ENCODE results near the gene RETREG3. TPM values are rescaled to one million over a fixed set of nuclear protein-coding genes. Genes with fewer than 3 reads are reported as not detected.

RETREG3 gene
- total and polyA plus RNA-seq, 2 experiments from 2014 or later: 36.3 to 55.3 TPM

- no peak for DNase-seq (ENCODE audit: low spot score)
- Histone ChIP-seq H2AFZ (no peak overlapping the region), H3K9me3 (ENCODE audit: low read depth) (no peaks in the 10 kb centered on the region), H3K79me2 (peaks cover 8% of the 10 kb centered on the region), H4K20me1 (ENCODE audit: insufficient read depth, poor library complexity, severe bottlenecking) (no peaks in the 10 kb centered on the region), H3K27me3 (no peaks in the 10 kb centered on the region), H3K4me1 (ENCODE audit: insufficient read depth) (peaks cover 14% of the 10 kb centered on the region), H3K9me2 (replicated peaks; ENCODE audit: insufficient read depth) (no peaks in the 10 kb centered on the region), H3K36me3 (replicated peaks; ENCODE audit: insufficient read depth, low read depth) (no peaks in the 10 kb centered on the region), H3K4me3 (peak overlapping the region; percentile 51), H3K27ac (no peak overlapping the region), H3K4me2 (peak overlapping the region; percentile 79)
- no peak for TF ChIP-seq EZH2phosphoT487 (IDR thresholded peaks at IDR 0.05; ENCODE audit: low read depth, severe bottlenecking, unreplicated experiment)
- TF ChIP-seq CTCF (IDR thresholded peaks at IDR 0.05; ENCODE audit: poor library complexity): no peak
- no peak for TF ChIP-seq EZH2 (IDR thresholded peaks at IDR 0.05; ENCODE audit: borderline replicate concordance)
- 81% methylated on average over 14 of the region's 14 CpGs for WGBS (ENCODE audit: low lambda C conversion rate, missing lambda C conversion rate)
These were observed 60.0 kb downstream of the RETREG3 start for GRCh38 chr17:42548993-42549755.

- peak; percentile 92 for DNase-seq (ENCODE audit: low spot score)
- WGBS (ENCODE audit: low lambda C conversion rate, missing lambda C conversion rate): 13% methylated on average over 46 of the region's 74 CpGs
- Histone ChIP-seq H3K9me2 (replicated peaks; ENCODE audit: insufficient read depth) (no peaks in the 10 kb centered on the region), H3K27me3 (no peaks in the 10 kb centered on the region), H3K4me2 (peak overlapping the region; percentile 79), H2AFZ (peak overlapping the region; percentile 24), H4K20me1 (ENCODE audit: insufficient read depth, poor library complexity, severe bottlenecking) (no peaks in the 10 kb centered on the region), H3K27ac (no peak overlapping the region), H3K4me3 (peak overlapping the region; percentile 51), H3K79me2 (no peaks in the 10 kb centered on the region), H3K36me3 (replicated peaks; ENCODE audit: insufficient read depth, low read depth) (no peaks in the 10 kb centered on the region), H3K4me1 (ENCODE audit: insufficient read depth) (peaks cover 7% of the 10 kb centered on the region), H3K9me3 (ENCODE audit: low read depth) (no peaks in the 10 kb centered on the region)
- TF ChIP-seq EZH2 (IDR thresholded peaks at IDR 0.05; ENCODE audit: borderline replicate concordance): no peak
- TF ChIP-seq CTCF (IDR thresholded peaks at IDR 0.05; ENCODE audit: poor library complexity): peak; percentile 59
- TF ChIP-seq EZH2phosphoT487 (IDR thresholded peaks at IDR 0.05; ENCODE audit: low read depth, severe bottlenecking, unreplicated experiment): no peak
These were observed 60.9 kb downstream of the RETREG3 start for GRCh38 chr17:42548070-42548837.

GRCh38 chr17:42547698-42548069, 61.5 kb downstream of the RETREG3 start:
- Histone ChIP-seq H2AFZ (no peak overlapping the region), H3K36me3 (replicated peaks; ENCODE audit: insufficient read depth, low read depth) (no peaks in the 10 kb centered on the region), H3K79me2 (no peaks in the 10 kb centered on the region), H3K27ac (no peak overlapping the region), H3K4me2 (peak overlapping the region; percentile 79), H4K20me1 (ENCODE audit: insufficient read depth, poor library complexity, severe bottlenecking) (no peaks in the 10 kb centered on the region), H3K4me1 (ENCODE audit: insufficient read depth) (peaks cover 7% of the 10 kb centered on the region), H3K9me3 (ENCODE audit: low read depth) (no peaks in the 10 kb centered on the region), H3K27me3 (no peaks in the 10 kb centered on the region), H3K4me3 (no peak overlapping the region), H3K9me2 (replicated peaks; ENCODE audit: insufficient read depth) (no peaks in the 10 kb centered on the region)
- TF ChIP-seq CTCF (IDR thresholded peaks at IDR 0.05; ENCODE audit: poor library complexity): no peak
- no peak for TF ChIP-seq EZH2phosphoT487 (IDR thresholded peaks at IDR 0.05; ENCODE audit: low read depth, severe bottlenecking, unreplicated experiment)
- no peak for TF ChIP-seq EZH2 (IDR thresholded peaks at IDR 0.05; ENCODE audit: borderline replicate concordance)
- 94% methylated on average over 14 of the region's 14 CpGs for WGBS (ENCODE audit: low lambda C conversion rate, missing lambda C conversion rate)
- no peak for DNase-seq (ENCODE audit: low spot score)

Data from hepatocyte (in vitro differentiated cells).